ENCODE measurements around the gene RNF157.
A peak's percentile ranks its signal among the peaks of the same experiment; 100 is the strongest.

RNF157 gene

DNA sequence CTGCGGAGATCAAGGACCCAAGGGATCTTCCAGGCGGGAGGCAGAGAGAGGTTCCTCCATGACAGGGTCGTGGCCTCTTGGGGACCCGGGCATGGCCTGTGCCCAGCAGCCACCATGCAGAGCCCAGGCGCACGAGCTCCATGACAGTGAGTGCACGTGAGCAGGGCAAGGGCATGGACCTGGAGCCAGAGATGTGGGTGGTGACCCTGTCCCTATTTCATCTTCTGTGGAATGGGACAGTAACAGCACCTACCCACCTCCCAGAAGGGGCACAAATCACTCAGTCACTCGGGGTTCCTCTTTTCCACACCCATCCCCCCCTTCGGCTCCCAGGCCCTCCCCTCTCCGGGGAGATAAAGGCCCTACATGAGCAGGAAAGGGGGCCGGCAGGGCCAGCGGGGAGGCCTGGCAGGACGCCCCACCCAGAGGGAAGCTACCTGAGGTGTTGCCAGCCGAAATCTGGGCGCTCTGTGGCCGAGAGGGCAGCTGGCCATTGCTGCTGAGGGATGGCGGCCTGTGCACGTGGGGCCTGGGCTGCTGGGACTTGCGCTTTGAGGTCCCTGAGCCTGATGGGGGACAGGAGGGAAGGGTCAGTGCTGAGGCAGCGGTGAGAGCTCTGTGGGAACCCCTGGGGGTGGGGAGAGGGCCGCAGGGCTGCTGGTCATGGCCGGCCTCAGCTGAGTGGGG is 35.2 kb upstream of the RNF157 start:
- no peak overlapping the region for H3K4me2 ChIP-seq (ENCODE audit: low read length)
- H4K20me1 ChIP-seq (ENCODE audit: control insufficient read depth, insufficient read depth, low read depth, low read length): no peaks in the 10 kb centered on the region
- no peak overlapping the region for H3K4me3 ChIP-seq (ENCODE audit: low read length)
- H3K4me1 ChIP-seq (ENCODE audit: control insufficient read depth, low read length): peaks cover 35% of the 10 kb centered on the region
- peaks cover 11% of the 10 kb centered on the region for H3K79me2 ChIP-seq (ENCODE audit: control insufficient read depth, low read length)
- H3F3A ChIP-seq (ENCODE audit: control insufficient read depth, insufficient read depth): peaks cover 8% of the 10 kb centered on the region
- H3K36me3 ChIP-seq (ENCODE audit: control insufficient read depth, low read length): peaks cover 12% of the 10 kb centered on the region
- no peaks in the 10 kb centered on the region for H3K9me3 ChIP-seq (ENCODE audit: control insufficient read depth, insufficient read depth, low read length)
- TF ChIP-seq EZH2phosphoT487 (IDR thresholded peaks at IDR 0.05; ENCODE audit: borderline replicate concordance, low read length): no peak
- TF ChIP-seq, protein P1, sequence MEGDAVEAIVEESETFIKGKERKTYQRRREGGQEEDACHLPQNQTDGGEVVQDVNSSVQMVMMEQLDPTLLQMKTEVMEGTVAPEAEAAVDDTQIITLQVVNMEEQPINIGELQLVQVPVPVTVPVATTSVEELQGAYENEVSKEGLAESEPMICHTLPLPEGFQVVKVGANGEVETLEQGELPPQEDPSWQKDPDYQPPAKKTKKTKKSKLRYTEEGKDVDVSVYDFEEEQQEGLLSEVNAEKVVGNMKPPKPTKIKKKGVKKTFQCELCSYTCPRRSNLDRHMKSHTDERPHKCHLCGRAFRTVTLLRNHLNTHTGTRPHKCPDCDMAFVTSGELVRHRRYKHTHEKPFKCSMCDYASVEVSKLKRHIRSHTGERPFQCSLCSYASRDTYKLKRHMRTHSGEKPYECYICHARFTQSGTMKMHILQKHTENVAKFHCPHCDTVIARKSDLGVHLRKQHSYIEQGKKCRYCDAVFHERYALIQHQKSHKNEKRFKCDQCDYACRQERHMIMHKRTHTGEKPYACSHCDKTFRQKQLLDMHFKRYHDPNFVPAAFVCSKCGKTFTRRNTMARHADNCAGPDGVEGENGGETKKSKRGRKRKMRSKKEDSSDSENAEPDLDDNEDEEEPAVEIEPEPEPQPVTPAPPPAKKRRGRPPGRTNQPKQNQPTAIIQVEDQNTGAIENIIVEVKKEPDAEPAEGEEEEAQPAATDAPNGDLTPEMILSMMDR (IDR thresholded peaks at IDR 0.05; ENCODE audit: low read depth, low read length, poor library complexity, severe bottlenecking): no peak
- H3K27ac ChIP-seq (ENCODE audit: low read depth, low read length): no peak overlapping the region
- no peaks in the 10 kb centered on the region for H3K9me2 ChIP-seq (replicated peaks; ENCODE audit: control insufficient read depth, low read length)
- no peaks in the 10 kb centered on the region for H3K27me3 ChIP-seq (ENCODE audit: control insufficient read depth, low read length)

DNA sequence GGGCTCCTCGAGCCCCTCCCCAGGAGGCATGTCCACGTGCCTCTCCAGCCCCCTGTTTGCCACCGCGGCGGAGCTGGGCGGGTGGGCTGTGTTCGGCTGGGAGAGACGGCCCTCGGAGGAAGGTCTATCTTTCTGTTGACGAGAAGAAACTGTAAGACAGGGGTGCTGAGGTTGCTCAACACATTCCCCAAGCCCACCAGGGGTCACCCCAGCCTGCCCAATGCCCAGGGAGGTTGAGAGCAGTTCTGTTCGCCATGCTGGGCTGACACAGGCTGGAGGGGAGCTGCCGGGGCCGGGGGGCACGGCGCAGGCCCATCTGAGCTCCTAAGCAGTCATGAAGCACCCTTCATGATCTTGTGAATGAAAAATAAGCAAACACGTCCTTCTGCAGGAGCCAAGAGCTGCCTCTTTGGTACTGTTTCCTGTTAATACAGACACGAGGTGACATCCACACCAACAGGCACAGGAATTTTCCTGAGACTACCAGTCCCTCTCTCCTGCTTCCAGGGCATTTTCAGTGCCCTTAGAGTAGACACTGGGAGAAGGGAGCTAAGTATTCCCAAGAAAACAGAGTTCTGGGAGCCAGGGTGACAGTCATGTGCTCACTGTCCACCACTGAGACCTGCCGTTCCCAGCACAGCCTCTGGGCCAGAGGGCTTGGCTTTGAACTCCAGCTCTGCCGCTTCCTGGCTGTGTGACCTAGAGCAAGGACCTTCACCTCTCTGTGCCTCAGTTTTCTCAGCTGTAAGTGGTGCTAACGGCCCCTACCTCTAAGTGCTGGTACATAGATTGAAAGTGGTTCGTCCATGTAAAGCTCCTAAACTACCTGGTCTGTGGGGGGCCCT is 34.0 kb upstream of the RNF157 start:
- no peak overlapping the region for H3K27ac ChIP-seq (ENCODE audit: low read depth, low read length)
- H3K4me3 ChIP-seq (ENCODE audit: low read length): no peak overlapping the region
- no peaks in the 10 kb centered on the region for H3K9me3 ChIP-seq (ENCODE audit: control insufficient read depth, insufficient read depth, low read length)
- no peaks in the 10 kb centered on the region for H3K27me3 ChIP-seq (ENCODE audit: control insufficient read depth, low read length)
- H3K4me2 ChIP-seq (ENCODE audit: low read length): no peak overlapping the region
- H3K4me1 ChIP-seq (ENCODE audit: control insufficient read depth, low read length): peaks cover 46% of the 10 kb centered on the region
- H3K79me2 ChIP-seq (ENCODE audit: control insufficient read depth, low read length): peaks cover 18% of the 10 kb centered on the region
- no peaks in the 10 kb centered on the region for H4K20me1 ChIP-seq (ENCODE audit: control insufficient read depth, insufficient read depth, low read depth, low read length)
- H3K9me2 ChIP-seq (replicated peaks; ENCODE audit: control insufficient read depth, low read length): no peaks in the 10 kb centered on the region
- peaks cover 19% of the 10 kb centered on the region for H3K36me3 ChIP-seq (ENCODE audit: control insufficient read depth, low read length)
- peaks cover 12% of the 10 kb centered on the region for H3F3A ChIP-seq (ENCODE audit: control insufficient read depth, insufficient read depth)
- TF ChIP-seq EZH2phosphoT487 (IDR thresholded peaks at IDR 0.05; ENCODE audit: borderline replicate concordance, low read length): no peak
- TF ChIP-seq, protein P1 (IDR thresholded peaks at IDR 0.05; ENCODE audit: low read depth, low read length, poor library complexity, severe bottlenecking): no peak

DNA sequence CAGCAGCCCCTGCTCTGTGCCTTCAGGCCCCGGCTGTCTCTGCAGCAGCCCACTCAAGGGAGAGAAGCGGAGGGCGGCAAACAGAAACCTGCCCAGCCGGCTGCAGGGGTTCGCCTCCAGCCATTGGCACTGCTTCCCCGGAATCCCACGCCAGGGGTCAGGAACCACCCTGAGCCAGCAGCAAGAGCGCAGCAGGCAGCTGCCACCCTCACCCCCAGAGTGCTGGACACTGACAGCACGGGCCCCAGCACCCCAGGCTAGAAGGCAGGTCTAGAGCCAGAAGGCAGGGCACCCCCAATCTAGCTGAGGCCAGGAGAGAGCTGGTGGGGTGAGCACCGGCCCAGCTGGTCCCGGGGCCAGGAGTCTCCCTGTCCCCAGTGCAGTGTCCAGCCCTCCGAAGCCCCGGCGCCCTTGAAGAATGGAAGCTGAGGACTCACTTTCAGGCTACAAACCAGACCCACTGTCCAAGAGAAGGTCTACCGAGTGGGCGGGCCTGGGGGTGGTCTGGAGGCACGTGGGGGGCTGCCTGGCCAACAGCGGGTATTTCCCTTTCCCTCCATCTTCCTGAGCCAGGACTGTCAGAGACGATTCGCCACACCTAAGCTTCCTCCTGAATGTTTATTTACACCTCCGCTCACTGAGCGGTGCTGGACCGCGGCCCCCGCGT is 33.3 kb upstream of the RNF157 start:
- no peaks in the 10 kb centered on the region for H4K20me1 ChIP-seq (ENCODE audit: control insufficient read depth, insufficient read depth, low read depth, low read length)

More for the DNA sequence above, 33.3 kb upstream of the RNF157 start:
- Histone ChIP-seq H3K9me2 (replicated peaks; ENCODE audit: control insufficient read depth, low read length) (no peaks in the 10 kb centered on the region), H3K27me3 (ENCODE audit: control insufficient read depth, low read length) (no peaks in the 10 kb centered on the region), H3K4me1 (ENCODE audit: control insufficient read depth, low read length) (peaks cover 53% of the 10 kb centered on the region), H3K27ac (ENCODE audit: low read depth, low read length) (peak overlapping the region; percentile 91; the same call in 1 of the 2 replicates), H3F3A (ENCODE audit: control insufficient read depth, insufficient read depth) (peaks cover 18% of the 10 kb centered on the region), H3K36me3 (ENCODE audit: control insufficient read depth, low read length) (peaks cover 26% of the 10 kb centered on the region), H3K4me3 (ENCODE audit: low read length) (no peak overlapping the region), H3K9me3 (ENCODE audit: control insufficient read depth, insufficient read depth, low read length) (no peaks in the 10 kb centered on the region), H3K79me2 (ENCODE audit: control insufficient read depth, low read length) (peaks cover 26% of the 10 kb centered on the region), H3K4me2 (ENCODE audit: low read length) (peak overlapping the region; percentile 81; the same call in 1 of the 2 replicates)
- no peak for TF ChIP-seq EZH2phosphoT487 (IDR thresholded peaks at IDR 0.05; ENCODE audit: borderline replicate concordance, low read length)
- TF ChIP-seq, protein P1 (IDR thresholded peaks at IDR 0.05; ENCODE audit: low read depth, low read length, poor library complexity, severe bottlenecking): no peak

Data from DOHH2 (cell line).